ENCODE measurements around the gene TBC1D10A. TPM values are rescaled to one million over a fixed set of nuclear protein-coding genes. Genes with fewer than 3 reads are reported as not detected.

Gene TBC1D10A, protein sequence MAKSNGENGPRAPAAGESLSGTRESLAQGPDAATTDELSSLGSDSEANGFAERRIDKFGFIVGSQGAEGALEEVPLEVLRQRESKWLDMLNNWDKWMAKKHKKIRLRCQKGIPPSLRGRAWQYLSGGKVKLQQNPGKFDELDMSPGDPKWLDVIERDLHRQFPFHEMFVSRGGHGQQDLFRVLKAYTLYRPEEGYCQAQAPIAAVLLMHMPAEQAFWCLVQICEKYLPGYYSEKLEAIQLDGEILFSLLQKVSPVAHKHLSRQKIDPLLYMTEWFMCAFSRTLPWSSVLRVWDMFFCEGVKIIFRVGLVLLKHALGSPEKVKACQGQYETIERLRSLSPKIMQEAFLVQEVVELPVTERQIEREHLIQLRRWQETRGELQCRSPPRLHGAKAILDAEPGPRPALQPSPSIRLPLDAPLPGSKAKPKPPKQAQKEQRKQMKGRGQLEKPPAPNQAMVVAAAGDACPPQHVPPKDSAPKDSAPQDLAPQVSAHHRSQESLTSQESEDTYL
- polyA plus RNA-seq (2013), result 43.9 and 46.1 TPM in 2 replicates

DNA sequence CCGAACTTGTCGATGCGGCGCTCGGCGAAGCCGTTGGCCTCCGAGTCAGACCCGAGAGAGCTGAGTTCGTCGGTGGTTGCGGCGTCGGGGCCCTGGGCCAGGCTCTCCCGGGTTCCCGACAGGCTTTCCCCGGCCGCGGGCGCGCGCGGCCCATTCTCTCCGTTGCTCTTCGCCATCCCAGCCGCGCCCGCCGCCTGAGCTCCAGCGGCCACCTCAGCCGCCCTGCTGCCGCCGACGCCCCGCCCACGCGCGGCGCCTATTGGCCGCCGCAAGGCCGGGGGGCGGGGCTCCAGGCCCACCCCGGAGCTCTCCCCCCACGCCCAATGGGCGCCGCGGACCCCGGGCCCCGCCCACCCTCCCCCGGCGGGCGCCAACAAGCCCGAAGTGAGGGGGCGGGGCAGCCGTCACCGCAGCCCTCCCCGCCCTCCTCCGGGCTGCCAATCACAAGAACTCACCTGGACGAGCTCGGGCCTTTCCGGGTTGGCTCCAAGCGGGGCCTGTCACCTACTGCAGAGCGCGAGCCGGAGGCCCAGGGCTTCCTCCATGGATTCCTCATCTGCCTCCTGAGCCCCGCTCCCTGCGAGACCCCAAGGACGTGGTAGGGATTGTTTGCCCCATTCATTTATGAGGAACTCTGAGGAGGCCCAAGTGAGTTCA, at the start of gene TBC1D10A:
Gene TBC1D10A, minus strand, starts transcription at position 236 of the 657 bp plus-strand sequence. Its CDS starts 60 bp downstream, at position 176.
- no peaks in the 10 kb centered on the region for H3K27me3 ChIP-seq (ENCODE audit: insufficient read depth, low read length)
- no CpG with 5 or more reads among the region's 69 CpGs for WGBS (ENCODE audit: extremely low coverage, insufficient coverage, insufficient read length)
- H3K9me3 ChIP-seq (ENCODE audit: insufficient read depth, low read depth, low read length), result no peaks in the 10 kb centered on the region

DNA sequence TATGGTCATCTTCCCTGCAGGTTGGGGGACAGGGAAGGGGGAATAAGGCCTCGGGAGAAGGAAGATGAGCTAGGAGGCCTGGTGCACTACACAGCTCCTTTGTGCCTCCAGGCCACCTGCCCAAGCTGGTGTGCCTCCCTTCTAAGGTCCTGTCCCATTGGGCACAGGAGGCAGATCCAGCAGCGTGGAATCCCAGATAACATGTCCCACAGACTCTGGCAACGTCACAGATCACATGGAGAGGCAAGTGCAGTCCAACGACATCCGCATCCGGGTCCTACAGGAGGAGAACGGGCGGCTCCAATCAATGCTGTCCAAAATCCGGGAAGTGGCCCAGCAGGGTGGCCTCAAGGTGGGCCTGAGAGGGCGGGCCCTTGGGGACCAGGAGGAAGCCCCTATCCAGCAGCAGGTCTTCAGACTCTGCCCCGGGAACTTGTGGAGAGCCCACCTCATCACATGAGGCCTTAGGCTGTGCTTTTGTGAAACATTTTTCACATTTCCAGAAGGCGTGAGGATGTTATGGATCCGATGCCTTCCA, 48.6 kb upstream of the TBC1D10A start:
- no peak overlapping the region for H4K8ac ChIP-seq (ENCODE audit: low read depth, low read length)
- no peak overlapping the region for H3K27ac ChIP-seq (ENCODE audit: low read depth, low read length)
- H3K18ac ChIP-seq (ENCODE audit: low read length), result no peak overlapping the region
- peaks cover 3 to 5% of the 10 kb centered on the region in 2 experiments for H3K4me1 ChIP-seq (ENCODE audit: control insufficient read depth in 1 of 2, insufficient read depth in 2 of 2, low read length in 2 of 2)
- H3K4ac ChIP-seq (ENCODE audit: low read depth, low read length), result no peak overlapping the region
- no peaks in the 10 kb centered on the region for H3K79me2 ChIP-seq (ENCODE audit: control insufficient read depth, insufficient read depth, low read length, poor library complexity)
- peaks cover 32 to 35% of the 10 kb centered on the region in 2 experiments for H3K36me3 ChIP-seq (ENCODE audit: control insufficient read depth in 1 of 2, insufficient read depth in 2 of 2, low read length in 2 of 2)
- H4K91ac ChIP-seq (ENCODE audit: low read depth, low read length), result no peak overlapping the region
- no peaks in the 10 kb centered on the region for H3K79me1 ChIP-seq (ENCODE audit: low read length)
- no peak overlapping the region for H3K4me2 ChIP-seq (ENCODE audit: low read length)
- no peak overlapping the region for H3K4me3 ChIP-seq (ENCODE audit: low read depth, low read length)
- no peaks in the 10 kb centered on the region for H3K9me3 ChIP-seq (ENCODE audit: insufficient read depth, low read depth, low read length)
- H2BK120ac ChIP-seq (ENCODE audit: insufficient read depth, low read length, poor library complexity), result no peak overlapping the region
- no peak overlapping the region for H2AFZ ChIP-seq (ENCODE audit: insufficient read depth, low read length, poor library complexity)
- H3K14ac ChIP-seq (ENCODE audit: low read length), result no peak overlapping the region
- no peak overlapping the region for H2AK5ac ChIP-seq (ENCODE audit: low read length)
- no peaks in the 10 kb centered on the region for H3K27me3 ChIP-seq (ENCODE audit: insufficient read depth, low read length)
- H3K9ac ChIP-seq (ENCODE audit: low read length), result no peak overlapping the region
- no peak for DNase-seq
- H3K23ac ChIP-seq (ENCODE audit: low read length), result no peak overlapping the region
- no peak overlapping the region for H2BK5ac ChIP-seq (ENCODE audit: low read depth, low read length, poor library complexity)
- WGBS (ENCODE audit: extremely low coverage, insufficient coverage, insufficient read length), result no CpG with 5 or more reads among the region's 13 CpGs
- H2BK12ac ChIP-seq (ENCODE audit: low read length), result no peak overlapping the region
- H4K12ac ChIP-seq (ENCODE audit: low read depth, low read length), result no peak overlapping the region

More for the DNA sequence above, at the start of gene TBC1D10A:
- Histone ChIP-seq H2AFZ (ENCODE audit: insufficient read depth, low read length, poor library complexity) (peak within 1 kb of the TSS; percentile 96), H3K4ac (ENCODE audit: low read depth, low read length) (peak within 1 kb of the TSS; percentile 97), H4K12ac (ENCODE audit: low read depth, low read length) (peak within 1 kb of the TSS; percentile 83), H3K18ac (ENCODE audit: low read length) (peak within 1 kb of the TSS; percentile 99), H3K4me2 (ENCODE audit: low read length) (peak within 1 kb of the TSS; percentile 73), H3K9ac (ENCODE audit: low read length) (peak within 1 kb of the TSS; percentile 99), H2BK5ac (ENCODE audit: low read depth, low read length, poor library complexity) (peak within 1 kb of the TSS; percentile 100), H3K4me3 (ENCODE audit: low read depth, low read length) (peak within 1 kb of the TSS; percentile 99), H3K4me1 (ENCODE audit: control insufficient read depth in 1 of 2, insufficient read depth in 2 of 2, low read length in 2 of 2) (peaks cover 34 to 43% of the 10 kb centered on the region in 2 experiments), H3K36me3 (ENCODE audit: control insufficient read depth in 1 of 2, insufficient read depth in 2 of 2, low read length in 2 of 2) (peaks cover 5% of the 10 kb centered on the region in 2 experiments), H3K27ac (ENCODE audit: low read depth, low read length) (peak within 1 kb of the TSS; percentile 89), H4K91ac (ENCODE audit: low read depth, low read length) (peak within 1 kb of the TSS; percentile 97), H3K14ac (ENCODE audit: low read length) (peak within 1 kb of the TSS; percentile 100), H3K79me1 (ENCODE audit: low read length) (peaks cover 51% of the 10 kb centered on the region), H2BK12ac (ENCODE audit: low read length) (peak within 1 kb of the TSS; percentile 88), H2BK120ac (ENCODE audit: insufficient read depth, low read length, poor library complexity) (peak within 1 kb of the TSS; percentile 98), H2AK5ac (ENCODE audit: low read length) (peak within 1 kb of the TSS; percentile 98), H3K23ac (ENCODE audit: low read length) (no peak within 1 kb of the TSS), H3K79me2 (ENCODE audit: control insufficient read depth, insufficient read depth, low read length, poor library complexity) (peaks cover 35% of the 10 kb centered on the region), H4K8ac (ENCODE audit: low read depth, low read length) (peak within 1 kb of the TSS; percentile 94)
- peak; percentile 96 to 97 for DNase-seq

DNA sequence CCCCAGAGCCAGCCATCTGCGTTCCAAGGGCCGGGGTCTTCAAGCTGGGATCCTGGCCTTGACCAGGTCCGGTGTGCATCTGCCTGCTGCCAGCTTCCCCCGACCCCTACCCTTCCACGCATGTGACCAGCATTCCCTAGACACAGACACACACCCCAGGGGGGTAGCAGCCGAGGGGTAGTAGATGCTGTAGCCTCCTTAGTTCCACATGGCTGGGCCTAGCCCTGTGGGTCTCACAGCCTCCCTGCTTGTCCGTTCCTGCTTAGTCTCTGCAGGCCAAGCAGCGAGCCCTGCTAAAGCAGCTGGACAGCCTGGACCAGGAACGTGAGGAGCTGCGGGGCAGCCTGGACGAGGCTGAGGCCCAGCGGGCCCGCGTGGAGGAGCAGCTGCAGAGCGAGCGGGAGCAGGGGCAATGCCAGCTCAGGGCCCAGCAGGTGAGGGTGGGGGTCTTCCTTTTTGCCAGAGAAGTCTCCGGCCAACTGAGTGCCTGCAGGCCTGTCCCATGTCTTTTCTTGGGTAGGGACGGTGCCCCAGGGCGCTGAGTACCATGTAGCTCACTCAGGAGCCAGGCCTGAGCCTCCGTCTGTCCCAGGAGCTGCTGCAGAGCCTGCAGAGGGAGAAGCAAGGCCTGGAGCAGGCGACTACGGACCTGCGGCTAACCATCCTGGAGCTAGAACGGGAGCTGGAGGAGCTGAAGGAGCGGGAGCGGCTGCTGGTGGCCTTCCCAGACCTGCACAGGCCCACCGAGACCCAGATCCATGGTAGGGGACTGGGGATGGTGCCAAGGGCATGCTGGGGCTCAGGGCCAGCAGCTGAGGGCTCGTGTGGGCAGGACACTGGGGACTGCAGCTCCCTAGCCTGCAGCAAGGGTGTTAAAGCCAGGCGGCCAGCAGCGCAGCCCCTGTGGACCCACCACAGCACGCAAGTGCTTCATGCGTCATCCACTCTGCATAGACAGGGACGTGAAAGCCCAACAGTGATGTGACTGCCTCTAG, 46.9 kb upstream of the TBC1D10A start:
- no peak overlapping the region for H2BK5ac ChIP-seq (ENCODE audit: low read depth, low read length, poor library complexity)
- H2AK5ac ChIP-seq (ENCODE audit: low read length), result no peak overlapping the region
- DNase-seq, result no peak
- H3K27ac ChIP-seq (ENCODE audit: low read depth, low read length), result no peak overlapping the region
- H3K4me3 ChIP-seq (ENCODE audit: low read depth, low read length), result no peak overlapping the region
- no peak overlapping the region for H2AFZ ChIP-seq (ENCODE audit: insufficient read depth, low read length, poor library complexity)
- no peak overlapping the region for H3K23ac ChIP-seq (ENCODE audit: low read length)
- no peak overlapping the region for H3K4ac ChIP-seq (ENCODE audit: low read depth, low read length)
- H4K91ac ChIP-seq (ENCODE audit: low read depth, low read length), result no peak overlapping the region
- H3K9me3 ChIP-seq (ENCODE audit: insufficient read depth, low read depth, low read length), result no peaks in the 10 kb centered on the region
- no peaks in the 10 kb centered on the region for H3K79me1 ChIP-seq (ENCODE audit: low read length)
- no peak overlapping the region for H3K14ac ChIP-seq (ENCODE audit: low read length)
- peaks cover 3 to 6% of the 10 kb centered on the region in 2 experiments for H3K4me1 ChIP-seq (ENCODE audit: control insufficient read depth in 1 of 2, insufficient read depth in 2 of 2, low read length in 2 of 2)
- H4K12ac ChIP-seq (ENCODE audit: low read depth, low read length), result no peak overlapping the region
- no peak overlapping the region for H3K18ac ChIP-seq (ENCODE audit: low read length)
- H3K4me2 ChIP-seq (ENCODE audit: low read length), result no peak overlapping the region
- H2BK12ac ChIP-seq (ENCODE audit: low read length), result no peak overlapping the region
- no peaks in the 10 kb centered on the region for H3K79me2 ChIP-seq (ENCODE audit: control insufficient read depth, insufficient read depth, low read length, poor library complexity)
- WGBS (ENCODE audit: extremely low coverage, insufficient coverage, insufficient read length), result no CpG with 5 or more reads among the region's 33 CpGs
- H4K8ac ChIP-seq (ENCODE audit: low read depth, low read length), result no peak overlapping the region
- H2BK120ac ChIP-seq (ENCODE audit: insufficient read depth, low read length, poor library complexity), result no peak overlapping the region
- no peaks in the 10 kb centered on the region for H3K27me3 ChIP-seq (ENCODE audit: insufficient read depth, low read length)
- H3K9ac ChIP-seq (ENCODE audit: low read length), result no peak overlapping the region
- peaks cover 17 to 18% of the 10 kb centered on the region in 2 experiments for H3K36me3 ChIP-seq (ENCODE audit: control insufficient read depth in 1 of 2, insufficient read depth in 2 of 2, low read length in 2 of 2)

All from trophoblast cell (in vitro differentiated cells and primary cell).